GM21717 (cell line): ENCODE data around the gene TEDC1.
"Not testable (repeated sequence)": the region's sequence is repeated elsewhere in the genome, so short reads cannot be mapped to it uniquely, and the experiment has no call there.

Source experiments
- ATAC-seq: cut with Tn5 transposase; IDR thresholded peaks from one replicate; pipeline ENCODE4 v1.9.1; 2021; ENCODE audit warnings: mild to moderate bottlenecking, moderate library complexity; ENCODE audit not compliant: unreplicated experiment

The TEDC1 gene

GRCh38 chr14:105536051-105536450, 45.0 kb downstream of the TEDC1 start:
- no peak for ATAC-seq

GRCh38 chr14:105536691-105537579, 45.9 kb downstream of the TEDC1 start:
- no peak for ATAC-seq

- no peak for ATAC-seq
These were observed 46.8 kb downstream of the TEDC1 start for GRCh38 chr14:105537580-105538474.

GRCh38 chr14:105538481-105539049, 47.5 kb downstream of the TEDC1 start:
- ATAC-seq = no peak

GRCh38 chr14:105540811-105541210, 49.8 kb downstream of the TEDC1 start:
- no peak for ATAC-seq

GRCh38 chr14:105541218-105541875, 50.3 kb downstream of the TEDC1 start:
- no peak for ATAC-seq

- not testable (repeated sequence) for ATAC-seq
These were observed 54.6 kb downstream of the TEDC1 start for GRCh38 chr14:105545676-105546075.

GRCh38 chr14:105546410-105546809, 55.4 kb downstream of the TEDC1 start:
- ATAC-seq = not testable (repeated sequence)

- ATAC-seq = not testable (repeated sequence)
These were observed 56.0 kb downstream of the TEDC1 start for GRCh38 chr14:105547072-105547471.

GRCh38 chr14:105547741-105548169, 56.7 kb downstream of the TEDC1 start:
- no peak for ATAC-seq
